Keratinocyte (primary cell): ENCODE results near the gene GDF3.

ENCODE experiments used
- CTCF ChIP-seq, 3 experiments: IDR thresholded peaks in 1 of 3; conservative IDR thresholded peaks in 1 of 3; optimal IDR thresholded peaks in 1 of 3; 2 replicates in 2 of 3; 3 replicates in 1 of 3; pipeline versions ENCODE3 to v1.5.1; 2011; ENCODE audit warnings: low read length in 3 of 3, mild to moderate bottlenecking in 3 of 3, moderate library complexity in 2 of 3, control low read depth in 1 of 3, inconsistent platforms in 1 of 3; ENCODE audit not compliant: insufficient read depth in 2 of 3; ENCODE audit errors: extremely low read depth in 1 of 3
- EZH2 ChIP-seq: IDR thresholded peaks from one replicate; pipeline ENCODE4 v1.6.1; 2012; ENCODE audit warnings: inconsistent platforms, mild to moderate bottlenecking, low read length, moderate library complexity

GRCh38 chr12:7695237-7695560, 376 bp downstream of the GDF3 start:
- TF ChIP-seq CTCF (optimal IDR thresholded peaks at IDR 0.05 in 1 of 3, IDR thresholded peaks at IDR 0.05 in 1 of 3, conservative IDR thresholded peaks at IDR 0.05 in 1 of 3; ENCODE audit: extremely low read depth in 1 of 3, insufficient read depth in 2 of 3, low read length in 3 of 3) (no peak), EZH2 (no peak)
